IMR-90 (cell line): ENCODE measurements around the gene SLC44A4. TPM values are rescaled to one million over a fixed set of nuclear protein-coding genes. Genes with fewer than 3 reads are reported as not detected.

Experiments
- ATAC-seq: fragments of 200-7000 bp; cut with Tn5 transposase; 2 replicates; pipeline ENCODE4 v1.9.1; 2020; ENCODE audit warnings: low read depth, mild to moderate bottlenecking, moderate library complexity
- BruUV-seq: library from RNA; stranded (reverse); fragments of 400-500 nt; replicated peaks from 2 replicates; lab custom pipeline; 2021; lab: Mats Ljungman, UMichigan
- CTCF ChIA-PET: fragments of 300-600 bp; formaldehyde crosslinking; extraction: SDS; loops from one replicate; lab custom pipeline; 2021; ENCODE audit warnings: antibody characterized with exemption; lab: Yijun Ruan, JAX
- POLR2A ChIA-PET: fragments of 300-600 bp; sonication (Branson Sonifier 250); formaldehyde crosslinking; loops from one replicate; lab custom pipeline; 2022; ENCODE audit warnings: antibody characterized with exemption; ENCODE audit not compliant: unreplicated experiment; lab: Charles Lee
- DNase-seq: peaks from one replicate; pipeline ENCODE4 v3.0.0; 2013
- H2AFZ ChIP-seq: replicated peaks from 2 replicates; pipeline ENCODE3; 2013; ENCODE audit warnings: low read length, mild to moderate bottlenecking; ENCODE audit not compliant: poor library complexity
- H2AK5ac ChIP-seq: 2 replicates; pipeline ENCODE4 v1.6.1; 2013; ENCODE audit warnings: low read depth, low read length, inconsistent platforms
- H2AK9ac ChIP-seq: replicated peaks from 2 replicates; pipeline ENCODE3; 2013; ENCODE audit warnings: mild to moderate bottlenecking, low read depth, low read length, moderate library complexity; ENCODE audit not compliant: poor library complexity
- H2BK120ac ChIP-seq: 2 replicates; pipeline ENCODE4 v1.6.1; 2013; ENCODE audit warnings: low read depth, low read length, inconsistent platforms
- H2BK15ac ChIP-seq: 3 replicates; pipeline ENCODE4 v1.6.1; 2013; ENCODE audit warnings: low read depth, low read length, inconsistent platforms
- H2BK20ac ChIP-seq: 2 replicates; pipeline ENCODE4 v1.6.1; 2013; ENCODE audit warnings: low read depth, mild to moderate bottlenecking, inconsistent platforms, low read length, moderate library complexity
- H2BK5ac ChIP-seq: 2 replicates; pipeline ENCODE4 v1.6.1; 2013; ENCODE audit warnings: mild to moderate bottlenecking, low read depth, low read length, inconsistent platforms; ENCODE audit not compliant: poor library complexity, severe bottlenecking
- H3K14ac ChIP-seq: replicated peaks from 2 replicates; pipeline ENCODE4 v1.6.1; 2013; ENCODE audit warnings: low read depth, low read length, inconsistent platforms
- H3K18ac ChIP-seq: 2 replicates; pipeline ENCODE4 v1.6.1; 2013; ENCODE audit warnings: low read depth, low read length, control low read depth
- H3K23ac ChIP-seq: 2 replicates; pipeline ENCODE4 v1.6.1; 2013; ENCODE audit warnings: low read depth, low read length, inconsistent platforms
- H3K27ac ChIP-seq: 2 replicates; pipeline ENCODE4 v1.5.1; 2013; ENCODE audit warnings: mild to moderate bottlenecking, control low read depth, low read length; ENCODE audit not compliant: insufficient read depth
- H3K27me3 ChIP-seq: 2 replicates; pipeline ENCODE4 v1.6.1; 2013; ENCODE audit warnings: low read length; ENCODE audit not compliant: control insufficient read depth, insufficient read depth
- H3K36me3 ChIP-seq: 2 replicates; pipeline ENCODE4 v1.6.1; 2013; ENCODE audit warnings: low read length, mixed read lengths; ENCODE audit not compliant: control insufficient read depth, insufficient read depth
- H3K4ac ChIP-seq: 2 replicates; pipeline ENCODE4 v1.6.1; 2013; ENCODE audit warnings: low read depth, low read length, inconsistent platforms
- H3K4me1 ChIP-seq: 2 replicates; pipeline ENCODE4 v1.6.1; 2013; ENCODE audit warnings: low read length, mixed read lengths; ENCODE audit not compliant: control insufficient read depth, insufficient read depth
- H3K4me2 ChIP-seq: 2 replicates; pipeline ENCODE4 v1.6.1; 2013; ENCODE audit warnings: low read depth, mild to moderate bottlenecking, control low read depth, low read length, moderate library complexity
- H3K4me3 ChIP-seq: 2 replicates; pipeline ENCODE4 v1.5.1; 2013; ENCODE audit warnings: low read depth, mild to moderate bottlenecking, control low read depth, low read length, moderate library complexity; ENCODE audit not compliant: insufficient read depth
- H3K56ac ChIP-seq: 2 replicates; pipeline ENCODE4 v1.6.1; 2013; ENCODE audit warnings: low read length, inconsistent platforms; ENCODE audit not compliant: insufficient read depth; ENCODE audit errors: extremely low read depth
- H3K79me1 ChIP-seq, 2 experiments: 2 replicates each; pipeline ENCODE4 v1.6.1; 2013; ENCODE audit warnings: low read length in 2 of 2, inconsistent platforms in 1 of 2, low read depth in 1 of 2
- H3K9ac ChIP-seq: 2 replicates; pipeline ENCODE4 v1.6.1; 2013; ENCODE audit warnings: low read depth, low read length, control low read depth
- H3K9me1 ChIP-seq: 2 replicates; pipeline ENCODE4 v1.6.1; 2013; ENCODE audit warnings: low read length, inconsistent platforms; ENCODE audit not compliant: insufficient read depth
- H3K9me3 ChIP-seq: 2 replicates; pipeline ENCODE4 v1.6.1; 2013; ENCODE audit warnings: low read length; ENCODE audit not compliant: control insufficient read depth, insufficient read depth
- H4K20me1 ChIP-seq: 2 replicates; pipeline ENCODE4 v1.6.1; 2013; ENCODE audit warnings: low read length, inconsistent platforms; ENCODE audit not compliant: insufficient read depth
- H4K5ac ChIP-seq: 2 replicates; pipeline ENCODE4 v1.6.1; 2013; ENCODE audit warnings: mild to moderate bottlenecking, low read depth, low read length, control low read depth
- H4K8ac ChIP-seq, 2 experiments: 2 replicates each; pipeline ENCODE4 v1.6.1; 2013; ENCODE audit warnings: low read depth in 2 of 2, low read length in 2 of 2, control low read depth in 1 of 2, inconsistent platforms in 1 of 2
- H4K91ac ChIP-seq: 2 replicates; pipeline ENCODE4 v1.6.1; 2013; ENCODE audit warnings: low read depth, low read length, inconsistent platforms; ENCODE audit not compliant: insufficient read depth
- BHLHE40 ChIP-seq: fragments of 150-350 bp; IDR thresholded peaks from 2 replicates; pipeline ENCODE4 v1.6.1; 2016; ENCODE audit warnings: mild to moderate bottlenecking, low read depth, low read length
- CHD1 ChIP-seq: IDR thresholded peaks from 2 replicates; pipeline ENCODE4 v1.6.1; 2012; ENCODE audit warnings: low read depth, low read length, improper control_type of control experiment
- MXI1 ChIP-seq: IDR thresholded peaks from 2 replicates; pipeline ENCODE4 v1.6.1; 2012; ENCODE audit warnings: low read depth, mild to moderate bottlenecking, low read length, moderate library complexity, borderline replicate concordance
- POLR2A ChIP-seq: IDR thresholded peaks from 2 replicates; pipeline ENCODE4 v1.6.1; 2012; ENCODE audit warnings: mild to moderate bottlenecking, low read depth, low read length
- WGBS, 2 experiments: methylation state at CpG; one replicate each; pipeline versions ENCODE4 v1.1.5 to v1.1.7; 2013; ENCODE audit warnings: missing lambda C conversion rate in 2 of 2; ENCODE audit not compliant: insufficient read length in 1 of 2; ENCODE audit errors: extremely low coverage in 2 of 2; 5-methylcytosine and 5-hydroxymethylcytosine counted together
- dilution Hi-C: fragments of 300-500 bp; cut with HindIII; formaldehyde crosslinking; loops from one replicate; pipeline ENCODE4 v1.14.3; 2018; ENCODE audit warnings: low sequenced_read_pairs; ENCODE audit not compliant: unreplicated experiment
- in situ Hi-C: fragments of 300-500 bp; cut with MboI; formaldehyde crosslinking; loops from 3 replicates; pipeline ENCODE4 v1.14.3; 2019; ENCODE audit warnings: low sequenced_read_pairs, inconsistent platforms, mixed read lengths
- intact Hi-C: fragments of 100-400 bp; cut with micrococcal nuclease; formaldehyde crosslinking; loops from 2 replicates; pipeline ENCODE4 v1.10.0; 2022
- polyA plus RNA-seq, 3 experiments: library from polyadenylated mRNA; depleted of rRNA; stranded (reverse); fragments of >200 nt; gene quantifications; 2 replicates each; pipeline ENCODE4 v1.2.3, GENCODE V29; 2012; ENCODE audit warnings: low replicate concordance in 1 of 3
- total RNA-seq: library from RNA; depleted of rRNA; stranded (reverse); fragments of >200 nt; gene quantifications from 2 replicates; pipeline ENCODE4 v1.2.3, GENCODE V29; 2012
- TF ChIP-seq, protein P1 (sequence below): fragments of 150-350 bp; IDR thresholded peaks from 2 replicates; pipeline ENCODE4 v1.6.1; 2017; ENCODE audit warnings: mild to moderate bottlenecking, antibody characterized with exemption, low read length, low read depth

Gene SLC44A4
- total and polyA plus RNA-seq, 2 of the 4 experiments (the other 2 are of a cell fraction) = 0.14 to 0.36 TPM

- CTCF ChIA-PET = no interaction called here
These were observed 16.9 kb downstream of the SLC44A4 start for GRCh38 chr6:31861919-31862343.

More at GRCh38 chr6:31861919-31862343, 16.9 kb downstream of the SLC44A4 start:
- H3K18ac ChIP-seq = no peak overlapping the region
- no peaks in the 10 kb centered on the region for H3K9me3 ChIP-seq
- no peak for DNase-seq
- in situ Hi-C loops = no loop called here
- POLR2A ChIA-PET = no interaction called here
- peak overlapping the region; percentile 49; the same call in 1 of the 2 replicates for H3K4ac ChIP-seq
- no peak for ATAC-seq
- H2BK120ac ChIP-seq = no peak overlapping the region
- H3K56ac ChIP-seq = 0 out of 2 replicates have a peak overlapping the region, but pooled peaks have one; percentile 14
- H3K9ac ChIP-seq = peak overlapping the region; percentile 67
- H3K4me3 ChIP-seq = peak overlapping the region; percentile 72
- no peak overlapping the region for H2BK20ac ChIP-seq
- H4K5ac ChIP-seq = no peak overlapping the region
- no peak overlapping the region for H2BK5ac ChIP-seq
- TF ChIP-seq, protein P1, sequence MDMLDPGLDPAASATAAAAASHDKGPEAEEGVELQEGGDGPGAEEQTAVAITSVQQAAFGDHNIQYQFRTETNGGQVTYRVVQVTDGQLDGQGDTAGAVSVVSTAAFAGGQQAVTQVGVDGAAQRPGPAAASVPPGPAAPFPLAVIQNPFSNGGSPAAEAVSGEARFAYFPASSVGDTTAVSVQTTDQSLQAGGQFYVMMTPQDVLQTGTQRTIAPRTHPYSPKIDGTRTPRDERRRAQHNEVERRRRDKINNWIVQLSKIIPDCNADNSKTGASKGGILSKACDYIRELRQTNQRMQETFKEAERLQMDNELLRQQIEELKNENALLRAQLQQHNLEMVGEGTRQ = no peak
- TF ChIP-seq CHD1 (no peak; the same call in 1 of the 2 replicates), MXI1 (no peak), BHLHE40 (no peak), POLR2A (no peak)
- peak overlapping the region; percentile 98 for H3K4me2 ChIP-seq
- H3K27me3 ChIP-seq = no peaks in the 10 kb centered on the region
- H2AK9ac ChIP-seq = peak overlapping the region; percentile 97
- intact Hi-C loops = loop anchor here (2.0 kb wide), 1 partner anchor 27 kb away; no protein-coding TSS in a partner anchor
- peak overlapping the region; percentile 66; the same call in 1 of the 2 replicates for H2AK5ac ChIP-seq
- peaks cover 2% of the 10 kb centered on the region; the same call in 1 of the 2 replicates for H3K9me1 ChIP-seq
- peak overlapping the region in 1 of 2 experiments; percentile 64; a peak in 1 of 4 replicates for H4K8ac ChIP-seq
- dilution Hi-C loops = no loop called here
- no peak overlapping the region for H4K91ac ChIP-seq
- 55% methylated on average over 4 of the region's 17 CpGs; no CpG with 5 or more reads in 1 of the 2 experiments for WGBS, 2 experiments
- peaks cover 7 to 20% of the 10 kb centered on the region in 2 experiments; a peak in 2 of 4 replicates for H3K79me1 ChIP-seq
- H3K36me3 ChIP-seq = peaks cover 23% of the 10 kb centered on the region
- H3K27ac ChIP-seq = peak overlapping the region; percentile 50
- peak overlapping the region; percentile 61 for H3K14ac ChIP-seq
- peak overlapping the region; percentile 97 for H2AFZ ChIP-seq
- H2BK15ac ChIP-seq = no peak overlapping the region
- H3K4me1 ChIP-seq = peaks cover 4% of the 10 kb centered on the region
- H3K23ac ChIP-seq = peak overlapping the region; percentile 47; the same call in 1 of the 2 replicates
- BruUV-seq = no TSS peak
- H4K20me1 ChIP-seq = no peaks in the 10 kb centered on the region
